HG02943 (cell line): ENCODE data around the gene SH2D5.

Source experiments
- ATAC-seq: cut with Tn5 transposase; IDR thresholded peaks from one replicate; pipeline ENCODE4 v1.9.1; 2021; ENCODE audit warnings: mild to moderate bottlenecking, low read depth, moderate library complexity; ENCODE audit not compliant: unreplicated experiment

Gene SH2D5

GRCh38 chr1:20670936-20671335 lies 61.6 kb downstream of the SH2D5 start:
- no peak for ATAC-seq
